ENCODE measurements around the gene LRRC2.
A peak's percentile ranks its signal among the peaks of the same experiment; 100 is the strongest.
"Not testable (repeated sequence)": the region's sequence is repeated elsewhere in the genome, so short reads cannot be mapped to it uniquely, and the experiment has no call there.

The LRRC2 gene

GRCh38 chr3:46580675-46581074, 14.6 kb upstream of the LRRC2 start:
- no peak for DNase-seq

GRCh38 chr3:46579756-46580286, 13.7 kb upstream of the LRRC2 start:
- no peak for DNase-seq

- no peak for DNase-seq
Observed at GRCh38 chr3:46578973-46579755, 13.1 kb upstream of the LRRC2 start.

GRCh38 chr3:46577580-46578249, 11.6 kb upstream of the LRRC2 start:
- not testable (repeated sequence) for DNase-seq

GRCh38 chr3:46576879-46577278, 10.8 kb upstream of the LRRC2 start:
- no peak for DNase-seq

GRCh38 chr3:46576386-46576785, 10.3 kb upstream of the LRRC2 start:
- no peak for DNase-seq

- no peak for DNase-seq
Observed at GRCh38 chr3:46575577-46576222, 9.6 kb upstream of the LRRC2 start.

GRCh38 chr3:46574881-46575576, 8.9 kb upstream of the LRRC2 start:
- DNase-seq: no peak

- no peak for DNase-seq
Observed at GRCh38 chr3:46574243-46574646, 8.1 kb upstream of the LRRC2 start.

- DNase-seq: no peak
Observed at GRCh38 chr3:46573701-46574100, 7.6 kb upstream of the LRRC2 start.

GRCh38 chr3:46571684-46572083, 5.6 kb upstream of the LRRC2 start:
- no peak for DNase-seq

GRCh38 chr3:46565607-46566039, 479 bp downstream of the LRRC2 start:
- no peak for DNase-seq

GRCh38 chr3:46565077-46565476, 1.0 kb downstream of the LRRC2 start:
- no peak for DNase-seq

GRCh38 chr3:46564190-46565021, 1.7 kb downstream of the LRRC2 start:
- no peak for DNase-seq

GRCh38 chr3:46561951-46562350, 4.2 kb downstream of the LRRC2 start:
- no peak for DNase-seq

- DNase-seq: no peak
Observed at GRCh38 chr3:46561511-46561910, 4.6 kb downstream of the LRRC2 start.

- no peak for DNase-seq
Observed at GRCh38 chr3:46559091-46559704, 6.9 kb downstream of the LRRC2 start.

GRCh38 chr3:46558184-46559043, 7.7 kb downstream of the LRRC2 start:
- DNase-seq: peak; percentile 77

GRCh38 chr3:46557814-46558183, 8.3 kb downstream of the LRRC2 start:
- DNase-seq: no peak

GRCh38 chr3:46553154-46553553, 12.9 kb downstream of the LRRC2 start:
- no peak for DNase-seq

- DNase-seq: no peak
Observed at GRCh38 chr3:46552538-46552937, 13.6 kb downstream of the LRRC2 start.
